ENCODE data around the gene CSNK1A1.
"Not testable (repeated sequence)": the region's sequence is repeated elsewhere in the genome, so short reads cannot be mapped to it uniquely, and the experiment has no call there.

The CSNK1A1 gene

DNA sequence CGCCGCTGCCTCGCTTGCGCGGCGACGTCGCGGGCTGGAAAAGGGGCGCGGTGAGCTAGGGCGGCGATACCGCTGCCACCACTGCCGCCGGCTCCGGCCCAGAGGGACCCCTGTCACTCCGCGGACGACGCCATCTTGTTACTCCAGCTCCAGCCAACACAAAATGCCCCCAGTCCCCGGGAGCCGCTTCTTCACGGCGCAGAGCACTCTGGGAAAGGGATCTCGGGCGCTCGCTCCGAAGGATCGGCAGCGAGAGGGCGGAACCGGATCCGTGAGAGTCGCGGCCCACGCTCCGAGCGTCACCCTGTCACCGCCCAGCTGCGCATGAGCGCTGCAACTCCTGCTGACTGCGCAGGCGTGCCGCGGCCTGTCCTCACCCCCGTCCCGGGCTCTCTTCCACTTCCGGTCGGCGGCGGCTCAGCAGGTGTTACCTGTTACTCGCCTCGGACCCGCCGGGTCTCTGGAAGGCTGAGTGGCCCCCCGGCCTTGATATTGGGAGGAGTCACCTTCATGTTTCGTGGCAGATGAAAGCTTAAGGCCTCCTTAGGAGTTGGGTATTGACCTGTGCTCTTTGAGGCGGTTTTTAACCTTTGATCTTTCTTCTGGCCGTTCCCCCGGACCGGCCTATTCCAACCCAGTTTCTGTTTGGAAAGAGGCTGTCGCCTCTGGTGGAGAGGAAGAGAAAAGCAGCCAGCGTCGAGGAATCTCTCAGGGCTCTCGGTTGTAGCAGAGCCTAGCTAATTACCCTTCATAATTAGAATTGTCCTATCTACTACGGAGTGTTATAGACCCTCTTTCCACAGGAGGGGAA is at the start of gene CSNK1A1:
Gene CSNK1A1, minus strand, starts transcription at position 213 of the 811 bp plus-strand sequence. CDS start 475 bp downstream, outside the sequence.
- peak; percentile 98 for DNase-seq

DNA sequence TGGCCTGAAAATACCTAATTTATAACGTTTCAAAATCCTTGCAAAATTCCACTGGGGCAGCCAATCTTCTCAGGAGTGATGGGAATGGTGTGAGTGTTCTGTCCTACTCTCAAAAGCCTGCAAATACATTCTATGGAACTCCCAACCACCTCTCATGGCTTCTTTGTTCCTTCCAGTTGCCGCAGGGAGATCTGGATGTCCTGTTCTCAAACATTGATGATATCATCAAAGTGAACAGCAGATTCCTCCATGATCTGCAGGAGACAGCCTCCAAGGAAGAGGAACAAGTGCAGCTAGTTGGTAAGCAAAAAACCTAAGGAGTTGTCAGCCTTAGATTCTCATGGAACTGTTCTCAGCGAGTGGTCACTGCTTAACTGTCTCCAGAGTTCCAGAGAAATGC is 49.7 kb upstream of the CSNK1A1 start:
- no peak for DNase-seq

GRCh38 chr5:149599375-149599774 is 48.1 kb upstream of the CSNK1A1 start:
- no peak for DNase-seq

GRCh38 chr5:149598966-149599365 is 47.7 kb upstream of the CSNK1A1 start:
- no peak for DNase-seq

GRCh38 chr5:149598234-149598633 is 47.0 kb upstream of the CSNK1A1 start:
- not testable (repeated sequence) for DNase-seq

DNA sequence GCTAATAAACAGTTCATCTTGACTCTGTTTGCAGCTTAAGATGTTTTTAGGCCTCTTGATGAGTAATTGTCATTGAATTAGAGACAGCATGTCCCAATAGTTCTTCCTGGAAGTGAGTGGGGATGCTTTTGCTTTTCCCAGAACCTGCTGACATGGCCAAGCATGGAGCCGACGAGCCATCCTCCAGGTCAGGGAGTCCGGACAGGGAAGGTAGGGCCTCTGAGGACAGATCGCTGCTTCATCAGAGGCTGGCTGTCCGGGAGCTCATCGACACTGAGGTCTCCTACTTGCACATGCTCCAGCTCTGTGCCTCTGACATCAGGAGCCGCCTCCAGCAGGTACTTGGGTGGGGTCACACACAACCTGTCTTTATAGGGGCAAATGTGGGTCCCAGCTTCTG is 46.4 kb upstream of the CSNK1A1 start:
- no peak for DNase-seq

DNA sequence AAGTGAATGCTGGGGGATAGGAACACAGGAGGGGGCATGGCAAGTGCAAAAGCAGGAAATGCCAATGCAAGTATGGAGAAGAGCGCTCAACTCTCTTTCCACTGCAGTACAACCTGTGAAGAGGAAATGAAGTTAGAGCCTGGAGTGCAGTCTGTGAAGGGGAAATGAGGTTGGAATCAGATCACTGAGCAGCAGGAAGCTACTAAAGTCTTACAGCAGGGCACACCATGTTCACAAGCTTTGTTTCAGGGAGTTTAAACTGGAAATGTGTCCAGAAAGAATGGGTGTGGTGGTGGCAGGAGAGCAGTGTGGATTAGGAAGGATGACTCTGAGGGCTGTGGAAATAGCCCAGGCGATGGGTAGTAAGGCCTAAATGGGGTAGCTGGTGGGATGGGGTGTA is 45.5 kb upstream of the CSNK1A1 start:
- no peak for DNase-seq

- not testable (repeated sequence) for DNase-seq
Measured at GRCh38 chr5:149595105-149595504, 43.9 kb upstream of the CSNK1A1 start.

DNA sequence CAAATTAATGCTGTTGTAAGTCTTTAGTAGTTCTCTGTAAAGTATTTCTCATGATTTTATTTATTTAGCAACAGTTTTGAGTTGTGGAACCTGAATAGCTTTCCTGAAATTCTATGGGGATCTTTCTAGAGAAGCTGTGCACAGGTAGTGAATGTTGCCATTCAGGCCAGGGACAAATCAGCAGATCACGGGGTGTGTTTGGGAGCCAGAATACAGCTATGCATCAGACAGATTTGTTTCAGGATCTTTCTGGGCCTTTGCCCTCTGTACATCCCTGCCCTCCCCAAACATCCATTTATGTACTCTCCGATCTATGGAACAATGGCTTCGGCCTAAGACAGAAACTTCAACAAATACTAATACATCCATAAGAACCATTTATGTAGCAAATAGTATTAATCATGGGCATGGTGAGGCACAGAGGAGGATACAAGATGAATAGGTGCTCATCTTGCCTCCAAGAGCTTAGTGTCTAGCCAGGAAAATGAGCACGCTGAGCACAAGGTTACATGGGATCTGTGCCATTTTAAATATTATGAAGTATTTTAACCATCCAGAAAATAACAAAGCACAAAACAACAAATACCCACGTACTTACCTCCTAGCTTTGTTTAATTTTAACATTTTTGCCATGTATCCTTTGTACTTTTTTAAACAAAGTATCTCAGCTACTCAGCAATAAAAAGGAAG is 43.1 kb upstream of the CSNK1A1 start:
- DNase-seq = no peak

GRCh38 chr5:149593370-149593769 is 42.1 kb upstream of the CSNK1A1 start:
- DNase-seq = no peak

GRCh38 chr5:149588936-149589335 is 37.7 kb upstream of the CSNK1A1 start:
- DNase-seq = no peak

GRCh38 chr5:149586708-149587318 is 35.6 kb upstream of the CSNK1A1 start:
- no peak for DNase-seq

GRCh38 chr5:149585910-149586309 is 34.7 kb upstream of the CSNK1A1 start:
- no peak for DNase-seq

DNA sequence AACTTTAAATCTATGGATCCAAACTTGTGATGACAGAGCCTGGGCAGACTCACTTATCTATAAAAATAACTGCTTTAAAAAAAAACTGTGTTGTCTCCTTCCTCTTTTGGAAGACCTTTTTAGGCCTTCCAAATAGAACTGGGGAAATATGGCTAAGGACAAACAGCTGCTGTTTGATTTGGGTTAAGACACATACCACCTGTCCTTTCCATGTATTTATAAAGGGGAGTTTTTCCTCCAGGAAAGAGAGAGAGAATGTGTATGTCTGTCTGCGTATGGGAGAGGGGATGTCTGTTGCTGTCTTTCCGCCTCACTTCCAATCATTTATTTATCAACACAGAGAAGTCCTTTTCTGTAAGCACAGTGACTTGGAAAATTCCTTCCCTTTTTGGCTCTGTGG is 32.9 kb upstream of the CSNK1A1 start:
- DNase-seq = no peak

DNA sequence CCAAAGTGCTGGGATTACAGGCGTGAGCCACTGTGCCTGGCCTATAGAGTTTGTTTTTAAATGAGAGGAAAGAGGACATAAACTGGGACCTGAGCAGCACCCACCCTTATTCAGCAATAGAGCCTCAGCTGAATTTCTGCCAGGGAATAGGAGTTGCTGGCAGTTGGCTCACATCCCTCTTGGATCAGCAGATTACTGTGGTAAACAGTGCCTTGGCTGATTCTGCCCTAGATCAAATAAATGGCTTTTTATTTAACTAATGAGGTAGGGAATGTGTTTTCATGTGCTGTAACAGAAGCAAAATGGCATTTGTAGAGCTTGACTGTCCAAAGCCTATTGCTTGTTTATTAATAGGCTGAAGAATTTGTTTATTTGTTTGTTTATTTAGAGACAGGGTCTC is 32.2 kb upstream of the CSNK1A1 start:
- no peak for DNase-seq

DNA sequence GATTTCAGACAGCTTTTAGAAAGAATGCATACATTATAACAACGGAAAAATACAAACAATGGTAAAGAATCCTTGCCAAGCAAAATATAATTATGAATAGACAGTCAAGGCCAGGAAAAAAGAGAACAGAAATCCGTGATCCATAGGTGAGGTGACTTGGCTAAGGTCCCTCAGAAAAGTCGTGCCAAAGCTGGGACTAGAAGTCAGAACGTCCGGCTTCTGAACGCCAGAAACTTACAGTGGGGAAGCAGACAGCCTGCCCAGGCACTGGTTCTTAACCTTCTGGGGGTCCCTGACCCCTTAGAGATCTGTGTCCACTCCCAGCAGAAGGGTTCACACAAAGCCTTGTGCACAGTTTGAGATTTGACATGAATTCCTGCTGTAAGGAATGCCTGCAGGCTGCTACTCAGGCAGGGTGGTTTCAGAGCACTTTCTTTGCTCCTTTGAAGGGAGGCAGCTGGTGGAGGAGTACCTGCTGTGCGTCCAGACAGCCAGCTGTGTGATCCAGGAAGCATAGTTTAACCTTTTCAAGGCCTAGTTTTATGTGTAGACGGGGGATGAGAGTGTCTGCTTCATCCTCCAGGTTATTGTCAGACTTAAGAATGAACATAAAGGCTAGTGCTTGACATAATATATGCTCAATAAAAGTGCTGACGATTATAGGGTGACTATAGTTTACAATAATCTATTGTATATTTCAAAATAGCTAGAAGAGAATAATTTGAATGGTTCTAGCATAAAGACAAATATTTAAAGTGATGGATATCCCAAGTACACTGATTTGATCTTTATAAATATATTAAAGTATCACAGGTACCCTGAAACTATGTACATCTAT is 30.9 kb upstream of the CSNK1A1 start:
- DNase-seq = no peak

DNA sequence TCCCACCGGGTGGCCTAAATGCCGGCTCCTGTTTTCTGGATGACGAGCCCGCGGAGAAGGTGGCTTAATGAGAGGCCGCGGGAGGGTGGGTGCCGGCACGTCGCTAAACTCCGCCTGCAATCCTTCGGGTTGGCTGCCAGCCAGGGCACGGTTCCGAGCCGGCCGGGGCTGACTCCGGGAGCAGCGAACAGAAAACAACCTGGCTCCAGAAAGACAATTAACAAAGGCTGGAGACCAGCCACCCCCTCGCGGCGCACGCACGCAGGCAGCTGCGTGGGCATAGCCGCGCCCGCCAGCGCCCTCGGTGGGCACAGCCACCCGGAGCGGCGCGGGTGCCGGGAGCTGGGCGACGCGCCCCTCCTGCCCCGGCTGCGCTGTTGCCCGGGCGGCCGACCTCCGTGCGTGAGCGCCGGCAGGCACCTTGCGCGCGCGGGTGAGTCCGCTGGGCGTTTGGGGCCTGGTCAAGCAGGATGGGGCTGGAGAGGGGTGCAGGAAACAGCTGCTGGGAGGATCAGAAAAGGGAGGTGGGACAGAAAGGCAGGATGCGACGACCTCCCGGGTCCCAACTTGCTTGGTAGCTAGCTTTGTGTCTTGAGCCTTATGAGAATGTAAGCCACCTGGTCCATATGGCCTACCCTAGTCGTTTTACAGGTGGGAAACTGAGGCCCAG is 30.1 kb upstream of the CSNK1A1 start, which contains the start of gene ARHGEF37:
Gene ARHGEF37, plus strand, starts transcription at position 307 of the 670 bp plus-strand sequence. CDS start 16,272 bp downstream, outside the sequence.
- DNase-seq = peak; percentile 32

- no peak for DNase-seq
Measured at GRCh38 chr5:149580808-149581191, 29.6 kb upstream of the CSNK1A1 start.

- no peak for DNase-seq
Measured at GRCh38 chr5:149578896-149579295, 27.7 kb upstream of the CSNK1A1 start.

GRCh38 chr5:149576021-149576420 is 24.8 kb upstream of the CSNK1A1 start:
- peak; percentile 33 for DNase-seq

GRCh38 chr5:149575131-149575530 is 23.9 kb upstream of the CSNK1A1 start:
- DNase-seq = no peak

- DNase-seq = no peak
Measured at GRCh38 chr5:149572576-149573231, 21.5 kb upstream of the CSNK1A1 start.

Measured in CD4-positive, alpha-beta T cell treated with Interleukin-17A for 1 hour (primary cell).